ENCODE results near the gene NEXMIF. TPM values are rescaled to one million over a fixed set of nuclear protein-coding genes. Genes with fewer than 3 reads are reported as not detected.
"Not testable (repeated sequence)": the region's sequence is repeated elsewhere in the genome, so short reads cannot be mapped to it uniquely, and the experiment has no call there.

Gene NEXMIF
- total RNA-seq, 2 donors from 2014 or later, result 0.70 to 0.94 TPM

- no peaks in the 10 kb centered on the region for H3K9me3 ChIP-seq (ENCODE audit: control insufficient read depth, low read length, poor library complexity, severe bottlenecking)
- Mint-ChIP-seq H3K4me1 (peaks cover 2% of the 10 kb centered on the region), H3K27ac (no peak overlapping the region), H3K4me3 (peak overlapping the region; percentile 25), H3K27me3 (no peaks in the 10 kb centered on the region), H3K36me3 (ENCODE audit: low read depth) (no peaks in the 10 kb centered on the region)
- DNase-seq (no peak), ATAC-seq (no peak)
Observed at GRCh38 chrX:74890676-74891430, 34.4 kb downstream of the NEXMIF start.

GRCh38 chrX:74882383-74882782 is 42.9 kb downstream of the NEXMIF start:
- not testable (repeated sequence) for H3K36me3 Mint-ChIP-seq (ENCODE audit: low read depth); H3K4me1 Mint-ChIP-seq; H3K4me3 Mint-ChIP-seq; H3K9me3 ChIP-seq (ENCODE audit: control insufficient read depth, low read length, poor library complexity, severe bottlenecking); ATAC-seq; H3K27ac Mint-ChIP-seq; DNase-seq; H3K27me3 Mint-ChIP-seq

DNA sequence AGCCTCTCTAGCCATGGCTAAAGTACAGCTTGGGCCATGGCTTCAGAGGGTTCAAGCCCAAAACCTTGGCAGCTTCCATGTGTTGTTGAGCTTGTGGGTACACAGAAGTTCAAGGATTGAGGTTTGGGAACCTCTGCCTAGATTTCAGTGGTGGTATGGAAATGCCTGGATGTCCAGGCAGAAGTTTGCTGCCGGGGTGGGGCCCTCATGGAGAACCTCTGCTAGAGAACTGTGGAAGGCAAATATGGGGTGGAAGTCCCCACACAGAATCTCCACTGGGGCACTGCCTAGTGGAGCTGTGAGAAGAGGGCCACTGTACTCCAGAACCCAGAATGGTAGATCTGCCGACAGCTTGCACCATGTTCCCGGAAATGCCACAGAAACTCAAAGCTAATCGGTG is 59.5 kb downstream of the NEXMIF start:
- H3K36me3 Mint-ChIP-seq (ENCODE audit: low read depth), result no peaks in the 10 kb centered on the region
- ATAC-seq, result no peak
- H3K27ac Mint-ChIP-seq, result no peak overlapping the region
- no peaks in the 10 kb centered on the region for H3K9me3 ChIP-seq (ENCODE audit: control insufficient read depth, low read length, poor library complexity, severe bottlenecking)
- H3K27me3 Mint-ChIP-seq, result no peaks in the 10 kb centered on the region
- no peaks in the 10 kb centered on the region for H3K4me1 Mint-ChIP-seq
- DNase-seq, result no peak
- no peak overlapping the region for H3K4me3 Mint-ChIP-seq

DNA sequence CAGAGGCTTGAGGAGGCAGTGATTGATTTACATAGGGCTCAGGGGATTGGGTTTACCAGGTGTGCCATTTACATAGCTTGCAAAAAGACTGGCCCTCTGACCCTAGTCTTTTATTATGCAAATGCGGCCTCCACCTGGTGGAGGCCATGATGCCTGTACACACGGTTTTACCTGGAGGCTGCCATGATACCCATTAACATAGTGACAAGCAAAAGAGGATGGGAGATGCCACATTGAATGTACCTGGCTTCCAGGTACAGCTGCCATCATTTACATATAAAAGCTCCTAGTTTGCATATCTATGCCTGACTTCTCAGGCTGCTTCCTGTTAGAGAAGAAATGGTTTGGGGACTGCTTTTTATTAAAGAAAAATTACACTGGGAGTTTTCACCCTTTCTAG is 72.0 kb downstream of the NEXMIF start:
- ATAC-seq (no peak), DNase-seq (no peak)
- no peak overlapping the region for H3K27ac Mint-ChIP-seq
- no peaks in the 10 kb centered on the region for H3K36me3 Mint-ChIP-seq (ENCODE audit: low read depth)
- no peaks in the 10 kb centered on the region for H3K27me3 Mint-ChIP-seq
- H3K9me3 ChIP-seq (ENCODE audit: control insufficient read depth, low read length, poor library complexity, severe bottlenecking), result no peaks in the 10 kb centered on the region
- no peaks in the 10 kb centered on the region for H3K4me1 Mint-ChIP-seq
- H3K4me3 Mint-ChIP-seq, result no peak overlapping the region

DNA sequence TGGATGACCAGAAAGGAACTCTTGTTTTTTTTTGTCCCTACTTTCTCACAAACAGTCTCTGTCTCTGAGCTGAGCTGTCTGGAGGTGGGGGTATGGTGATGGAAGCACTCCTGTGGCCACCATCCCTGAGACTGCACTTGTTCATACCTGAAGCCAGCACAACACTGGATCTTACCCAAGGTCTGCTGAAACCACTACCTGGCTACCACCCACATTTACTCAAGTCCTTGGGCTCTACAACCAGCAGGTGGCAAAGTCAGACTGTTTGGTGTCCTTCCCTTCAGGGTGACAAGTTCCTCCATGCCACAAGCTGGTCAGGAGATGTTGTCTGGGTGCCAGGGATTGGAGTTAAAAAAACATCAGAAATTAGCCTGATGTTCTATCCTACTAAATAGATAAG is 89.7 kb downstream of the NEXMIF start:
- H3K4me3 Mint-ChIP-seq, result no peak overlapping the region
- H3K36me3 Mint-ChIP-seq (ENCODE audit: low read depth), result no peaks in the 10 kb centered on the region
- H3K27ac Mint-ChIP-seq, result no peak overlapping the region
- no peaks in the 10 kb centered on the region for H3K9me3 ChIP-seq (ENCODE audit: control insufficient read depth, low read length, poor library complexity, severe bottlenecking)
- no peaks in the 10 kb centered on the region for H3K27me3 Mint-ChIP-seq
- H3K4me1 Mint-ChIP-seq, result no peaks in the 10 kb centered on the region
- DNase-seq (no peak), ATAC-seq (no peak)

GRCh38 chrX:74819797-74820196 is 105.5 kb downstream of the NEXMIF start:
- H3K9me3 ChIP-seq (ENCODE audit: control insufficient read depth, low read length, poor library complexity, severe bottlenecking); H3K27me3 Mint-ChIP-seq; H3K36me3 Mint-ChIP-seq (ENCODE audit: low read depth); DNase-seq; H3K4me1 Mint-ChIP-seq; H3K4me3 Mint-ChIP-seq; H3K27ac Mint-ChIP-seq; ATAC-seq: not testable (repeated sequence)

DNA sequence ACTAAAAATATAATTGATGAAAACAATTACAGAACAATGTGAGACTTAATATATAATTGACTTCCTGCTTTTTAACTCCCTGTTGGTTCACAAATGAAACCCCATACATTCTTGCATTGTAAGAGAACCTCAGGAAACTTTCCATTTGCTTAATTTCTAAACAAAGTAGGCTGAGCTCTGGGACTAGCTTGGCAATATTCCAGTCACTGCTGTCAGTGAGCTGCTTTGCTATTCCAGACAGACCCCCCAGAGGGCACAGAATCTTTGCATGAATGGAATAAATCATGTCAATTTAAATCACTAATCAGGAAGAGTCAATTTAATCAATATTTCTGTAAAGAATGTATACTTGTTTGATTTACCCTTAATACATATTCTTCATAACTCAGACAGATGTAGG is 110.6 kb downstream of the NEXMIF start:
- DNase-seq (no peak), ATAC-seq (no peak)
- H3K9me3 ChIP-seq (ENCODE audit: control insufficient read depth, low read length, poor library complexity, severe bottlenecking), result no peaks in the 10 kb centered on the region
- Mint-ChIP-seq H3K27ac (no peak overlapping the region), H3K4me3 (no peak overlapping the region), H3K4me1 (no peaks in the 10 kb centered on the region), H3K36me3 (ENCODE audit: low read depth) (no peaks in the 10 kb centered on the region), H3K27me3 (no peaks in the 10 kb centered on the region)

- Mint-ChIP-seq H3K36me3 (ENCODE audit: low read depth) (peaks cover 3% of the 10 kb centered on the region), H3K4me3 (no peak overlapping the region), H3K27ac (no peak overlapping the region), H3K4me1 (no peaks in the 10 kb centered on the region), H3K27me3 (no peaks in the 10 kb centered on the region)
- ATAC-seq (no peak), DNase-seq (no peak)
- H3K9me3 ChIP-seq (ENCODE audit: control insufficient read depth, low read length, poor library complexity, severe bottlenecking), result no peaks in the 10 kb centered on the region
Observed at GRCh38 chrX:74804574-74804973, 120.7 kb downstream of the NEXMIF start.

DNA sequence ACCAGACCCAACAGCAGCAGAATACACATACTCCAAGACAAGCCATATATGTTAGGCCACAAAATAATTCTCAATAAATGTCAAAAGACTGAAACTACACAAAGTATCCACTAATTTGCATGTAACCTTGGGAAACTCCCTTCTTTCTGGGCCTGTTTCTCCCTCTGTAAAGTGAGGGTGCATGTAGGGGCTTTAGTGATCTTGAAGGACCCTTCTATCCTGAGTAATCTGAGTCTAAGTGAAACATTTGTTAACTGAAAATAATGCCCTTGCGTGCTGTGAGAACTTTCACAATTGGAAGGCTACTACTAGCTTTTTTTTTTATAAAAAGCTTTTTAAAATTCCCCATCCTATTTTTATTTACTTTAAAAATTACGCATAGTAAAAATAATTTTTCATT is 125.2 kb downstream of the NEXMIF start:
- H3K9me3 ChIP-seq (ENCODE audit: control insufficient read depth, low read length, poor library complexity, severe bottlenecking), result no peaks in the 10 kb centered on the region
- H3K4me3 Mint-ChIP-seq, result no peak overlapping the region
- H3K27ac Mint-ChIP-seq, result no peak overlapping the region
- H3K36me3 Mint-ChIP-seq (ENCODE audit: low read depth), result peaks cover 3% of the 10 kb centered on the region
- ATAC-seq, result no peak
- DNase-seq, result no peak
- no peaks in the 10 kb centered on the region for H3K4me1 Mint-ChIP-seq
- H3K27me3 Mint-ChIP-seq, result no peaks in the 10 kb centered on the region

GRCh38 chrX:74797338-74797887 is 127.8 kb downstream of the NEXMIF start:
- ATAC-seq, result no peak
- no peak for DNase-seq
- Mint-ChIP-seq H3K27me3 (no peaks in the 10 kb centered on the region), H3K4me3 (no peak overlapping the region), H3K27ac (no peak overlapping the region), H3K4me1 (no peaks in the 10 kb centered on the region), H3K36me3 (ENCODE audit: low read depth) (peaks cover 3% of the 10 kb centered on the region)
- H3K9me3 ChIP-seq (ENCODE audit: control insufficient read depth, low read length, poor library complexity, severe bottlenecking), result no peaks in the 10 kb centered on the region

DNA sequence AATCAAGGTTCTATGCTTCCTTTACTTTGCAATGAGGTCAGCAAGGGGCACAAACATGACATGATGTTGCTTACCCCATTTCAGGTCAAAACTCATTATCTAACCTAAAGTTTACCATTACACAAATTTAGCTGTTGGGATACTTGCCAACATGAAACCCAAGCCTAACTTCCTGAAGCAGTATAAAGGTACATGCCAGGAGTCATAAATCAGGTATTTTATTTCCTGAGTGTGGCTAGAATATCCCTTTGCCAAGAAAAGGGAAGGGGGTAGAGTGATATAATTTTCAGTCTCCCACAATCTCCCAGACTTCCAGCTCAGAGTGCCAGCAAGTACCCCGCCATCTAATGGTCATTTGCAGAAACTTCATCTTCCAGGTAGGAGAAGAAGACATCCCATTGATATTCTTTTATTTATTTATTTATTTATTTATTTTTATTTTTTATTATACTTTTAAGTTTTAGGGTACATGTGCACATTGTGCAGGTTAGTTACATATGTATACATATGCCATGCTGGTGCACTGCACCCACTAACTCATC is 136.6 kb downstream of the NEXMIF start:
- Mint-ChIP-seq H3K4me3 (no peak overlapping the region), H3K4me1 (no peaks in the 10 kb centered on the region), H3K27ac (no peak overlapping the region), H3K36me3 (ENCODE audit: low read depth) (no peaks in the 10 kb centered on the region), H3K27me3 (no peaks in the 10 kb centered on the region)
- ATAC-seq, result no peak
- no peak for DNase-seq
- no peaks in the 10 kb centered on the region for H3K9me3 ChIP-seq (ENCODE audit: control insufficient read depth, low read length, poor library complexity, severe bottlenecking)

GRCh38 chrX:74784629-74785028 is 140.6 kb downstream of the NEXMIF start:
- H3K4me1 Mint-ChIP-seq, result peaks cover 2% of the 10 kb centered on the region
- no peak for ATAC-seq
- no peaks in the 10 kb centered on the region for H3K36me3 Mint-ChIP-seq (ENCODE audit: low read depth)
- H3K27ac Mint-ChIP-seq, result no peak overlapping the region
- no peak overlapping the region for H3K4me3 Mint-ChIP-seq
- no peak for DNase-seq
- H3K27me3 Mint-ChIP-seq, result no peaks in the 10 kb centered on the region
- H3K9me3 ChIP-seq (ENCODE audit: control insufficient read depth, low read length, poor library complexity, severe bottlenecking), result no peaks in the 10 kb centered on the region

DNA sequence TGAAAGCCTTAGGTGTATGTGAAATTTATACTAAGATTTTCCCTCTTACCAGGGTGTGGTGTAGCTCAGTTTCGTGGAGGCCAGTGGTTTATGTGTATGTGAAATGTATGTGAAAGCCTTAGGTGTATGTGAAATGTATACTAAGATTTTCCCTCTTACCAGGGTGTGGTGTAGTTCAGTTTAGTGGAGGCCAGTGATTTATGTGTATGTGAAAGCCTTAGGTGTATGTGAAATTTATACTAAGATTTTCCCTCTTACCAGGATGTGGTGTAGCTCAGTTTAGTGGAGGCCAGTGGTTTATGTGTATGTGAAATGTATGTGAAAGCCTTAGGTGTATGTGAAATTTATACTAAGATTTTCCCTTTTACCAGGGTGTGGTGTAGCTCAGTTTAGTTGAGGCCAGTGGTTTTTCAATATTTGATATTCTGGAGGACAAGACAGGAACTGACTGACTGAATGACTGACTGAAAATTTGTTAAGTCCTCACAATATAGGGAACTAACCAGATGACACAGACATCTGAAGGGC is 143.7 kb downstream of the NEXMIF start:
- H3K36me3 Mint-ChIP-seq (ENCODE audit: low read depth), result no peaks in the 10 kb centered on the region
- H3K27me3 Mint-ChIP-seq, result no peaks in the 10 kb centered on the region
- H3K9me3 ChIP-seq (ENCODE audit: control insufficient read depth, low read length, poor library complexity, severe bottlenecking), result no peaks in the 10 kb centered on the region
- peaks cover 2% of the 10 kb centered on the region for H3K4me1 Mint-ChIP-seq
- ATAC-seq (no peak), DNase-seq (no peak)
- H3K4me3 Mint-ChIP-seq, result no peak overlapping the region
- no peak overlapping the region for H3K27ac Mint-ChIP-seq

GRCh38 chrX:74779175-74779574 is 146.1 kb downstream of the NEXMIF start:
- H3K27me3 Mint-ChIP-seq, result no peaks in the 10 kb centered on the region
- no peak for ATAC-seq
- H3K36me3 Mint-ChIP-seq (ENCODE audit: low read depth), result no peaks in the 10 kb centered on the region
- no peak for DNase-seq
- H3K9me3 ChIP-seq (ENCODE audit: control insufficient read depth, low read length, poor library complexity, severe bottlenecking), result no peaks in the 10 kb centered on the region
- H3K4me1 Mint-ChIP-seq, result peaks cover 2% of the 10 kb centered on the region
- no peak overlapping the region for H3K4me3 Mint-ChIP-seq
- H3K27ac Mint-ChIP-seq, result no peak overlapping the region

All from T-helper 17 cell (primary cell).